IMR-90 (cell line): ENCODE results near the gene GRAMD4. TPM values are rescaled to one million over a fixed set of nuclear protein-coding genes. Genes with fewer than 3 reads are reported as not detected.

Experiments
- ATAC-seq: fragments of 200-7000 bp; cut with Tn5 transposase; 2 replicates; pipeline ENCODE4 v1.9.1; 2020; ENCODE audit warnings: low read depth, mild to moderate bottlenecking, moderate library complexity
- BruUV-seq: library from RNA; stranded (reverse); fragments of 400-500 nt; replicated peaks from 2 replicates; lab custom pipeline; 2021; lab: Mats Ljungman, UMichigan
- CTCF ChIA-PET: fragments of 300-600 bp; formaldehyde crosslinking; extraction: SDS; loops from one replicate; lab custom pipeline; 2021; ENCODE audit warnings: antibody characterized with exemption; lab: Yijun Ruan, JAX
- POLR2A ChIA-PET: fragments of 300-600 bp; sonication (Branson Sonifier 250); formaldehyde crosslinking; loops from one replicate; lab custom pipeline; 2022; ENCODE audit warnings: antibody characterized with exemption; ENCODE audit not compliant: unreplicated experiment; lab: Charles Lee
- DNase-seq: peaks from one replicate; pipeline ENCODE4 v3.0.0; 2013
- H2AFZ ChIP-seq: replicated peaks from 2 replicates; pipeline ENCODE3; 2013; ENCODE audit warnings: low read length, mild to moderate bottlenecking; ENCODE audit not compliant: poor library complexity
- H2AK5ac ChIP-seq: 2 replicates; pipeline ENCODE4 v1.6.1; 2013; ENCODE audit warnings: low read depth, low read length, inconsistent platforms
- H2AK9ac ChIP-seq: replicated peaks from 2 replicates; pipeline ENCODE3; 2013; ENCODE audit warnings: mild to moderate bottlenecking, low read depth, low read length, moderate library complexity; ENCODE audit not compliant: poor library complexity
- H2BK120ac ChIP-seq: 2 replicates; pipeline ENCODE4 v1.6.1; 2013; ENCODE audit warnings: low read depth, low read length, inconsistent platforms
- H2BK15ac ChIP-seq: 3 replicates; pipeline ENCODE4 v1.6.1; 2013; ENCODE audit warnings: low read depth, low read length, inconsistent platforms
- H2BK20ac ChIP-seq: 2 replicates; pipeline ENCODE4 v1.6.1; 2013; ENCODE audit warnings: low read depth, mild to moderate bottlenecking, inconsistent platforms, low read length, moderate library complexity
- H2BK5ac ChIP-seq: 2 replicates; pipeline ENCODE4 v1.6.1; 2013; ENCODE audit warnings: mild to moderate bottlenecking, low read depth, low read length, inconsistent platforms; ENCODE audit not compliant: poor library complexity, severe bottlenecking
- H3K14ac ChIP-seq: replicated peaks from 2 replicates; pipeline ENCODE4 v1.6.1; 2013; ENCODE audit warnings: low read depth, low read length, inconsistent platforms
- H3K18ac ChIP-seq: 2 replicates; pipeline ENCODE4 v1.6.1; 2013; ENCODE audit warnings: low read depth, low read length, control low read depth
- H3K23ac ChIP-seq: 2 replicates; pipeline ENCODE4 v1.6.1; 2013; ENCODE audit warnings: low read depth, low read length, inconsistent platforms
- H3K27ac ChIP-seq: 2 replicates; pipeline ENCODE4 v1.5.1; 2013; ENCODE audit warnings: mild to moderate bottlenecking, control low read depth, low read length; ENCODE audit not compliant: insufficient read depth
- H3K27me3 ChIP-seq: 2 replicates; pipeline ENCODE4 v1.6.1; 2013; ENCODE audit warnings: low read length; ENCODE audit not compliant: control insufficient read depth, insufficient read depth
- H3K36me3 ChIP-seq: 2 replicates; pipeline ENCODE4 v1.6.1; 2013; ENCODE audit warnings: low read length, mixed read lengths; ENCODE audit not compliant: control insufficient read depth, insufficient read depth
- H3K4ac ChIP-seq: 2 replicates; pipeline ENCODE4 v1.6.1; 2013; ENCODE audit warnings: low read depth, low read length, inconsistent platforms
- H3K4me1 ChIP-seq: 2 replicates; pipeline ENCODE4 v1.6.1; 2013; ENCODE audit warnings: low read length, mixed read lengths; ENCODE audit not compliant: control insufficient read depth, insufficient read depth
- H3K4me2 ChIP-seq: 2 replicates; pipeline ENCODE4 v1.6.1; 2013; ENCODE audit warnings: low read depth, mild to moderate bottlenecking, control low read depth, low read length, moderate library complexity
- H3K4me3 ChIP-seq: 2 replicates; pipeline ENCODE4 v1.5.1; 2013; ENCODE audit warnings: low read depth, mild to moderate bottlenecking, control low read depth, low read length, moderate library complexity; ENCODE audit not compliant: insufficient read depth
- H3K56ac ChIP-seq: 2 replicates; pipeline ENCODE4 v1.6.1; 2013; ENCODE audit warnings: low read length, inconsistent platforms; ENCODE audit not compliant: insufficient read depth; ENCODE audit errors: extremely low read depth
- H3K79me1 ChIP-seq, 2 experiments: 2 replicates each; pipeline ENCODE4 v1.6.1; 2013; ENCODE audit warnings: low read length in 2 of 2, inconsistent platforms in 1 of 2, low read depth in 1 of 2
- H3K9ac ChIP-seq: 2 replicates; pipeline ENCODE4 v1.6.1; 2013; ENCODE audit warnings: low read depth, low read length, control low read depth
- H3K9me1 ChIP-seq: 2 replicates; pipeline ENCODE4 v1.6.1; 2013; ENCODE audit warnings: low read length, inconsistent platforms; ENCODE audit not compliant: insufficient read depth
- H3K9me3 ChIP-seq: 2 replicates; pipeline ENCODE4 v1.6.1; 2013; ENCODE audit warnings: low read length; ENCODE audit not compliant: control insufficient read depth, insufficient read depth
- H4K20me1 ChIP-seq: 2 replicates; pipeline ENCODE4 v1.6.1; 2013; ENCODE audit warnings: low read length, inconsistent platforms; ENCODE audit not compliant: insufficient read depth
- H4K5ac ChIP-seq: 2 replicates; pipeline ENCODE4 v1.6.1; 2013; ENCODE audit warnings: mild to moderate bottlenecking, low read depth, low read length, control low read depth
- H4K8ac ChIP-seq, 2 experiments: 2 replicates each; pipeline ENCODE4 v1.6.1; 2013; ENCODE audit warnings: low read depth in 2 of 2, low read length in 2 of 2, control low read depth in 1 of 2, inconsistent platforms in 1 of 2
- H4K91ac ChIP-seq: 2 replicates; pipeline ENCODE4 v1.6.1; 2013; ENCODE audit warnings: low read depth, low read length, inconsistent platforms; ENCODE audit not compliant: insufficient read depth
- CEBPB ChIP-seq: IDR thresholded peaks from 2 replicates; pipeline ENCODE4 v1.6.1; 2012; ENCODE audit warnings: low read depth, low read length, improper control_type of control experiment
- NFE2L2 ChIP-seq: fragments of 150-350 bp; IDR thresholded peaks from 2 replicates; pipeline ENCODE4 v1.6.1; 2016; ENCODE audit warnings: low read depth, mild to moderate bottlenecking, low read length
- WGBS, 2 experiments: methylation state at CpG; one replicate each; pipeline versions ENCODE4 v1.1.5 to v1.1.7; 2013; ENCODE audit warnings: missing lambda C conversion rate in 2 of 2; ENCODE audit not compliant: insufficient read length in 1 of 2; ENCODE audit errors: extremely low coverage in 2 of 2; 5-methylcytosine and 5-hydroxymethylcytosine counted together
- dilution Hi-C: fragments of 300-500 bp; cut with HindIII; formaldehyde crosslinking; loops from one replicate; pipeline ENCODE4 v1.14.3; 2018; ENCODE audit warnings: low sequenced_read_pairs; ENCODE audit not compliant: unreplicated experiment
- in situ Hi-C: fragments of 300-500 bp; cut with MboI; formaldehyde crosslinking; loops from 3 replicates; pipeline ENCODE4 v1.14.3; 2019; ENCODE audit warnings: low sequenced_read_pairs, inconsistent platforms, mixed read lengths
- intact Hi-C: fragments of 100-400 bp; cut with micrococcal nuclease; formaldehyde crosslinking; loops from 2 replicates; pipeline ENCODE4 v1.10.0; 2022
- polyA plus RNA-seq, 3 experiments: library from polyadenylated mRNA; depleted of rRNA; stranded (reverse); fragments of >200 nt; gene quantifications; 2 replicates each; pipeline ENCODE4 v1.2.3, GENCODE V29; 2012; ENCODE audit warnings: low replicate concordance in 1 of 3
- total RNA-seq: library from RNA; depleted of rRNA; stranded (reverse); fragments of >200 nt; gene quantifications from 2 replicates; pipeline ENCODE4 v1.2.3, GENCODE V29; 2012

Gene GRAMD4
- total and polyA plus RNA-seq, 2 of the 4 experiments (the other 2 are of a cell fraction), result 2.7 to 5.8 TPM

- in situ Hi-C loops, result no loop called here
- dilution Hi-C loops, result no loop called here
Measured at GRCh38 chr22:46675479-46675878, 55.3 kb downstream of the GRAMD4 start.

More at GRCh38 chr22:46675479-46675878, 55.3 kb downstream of the GRAMD4 start:
- Histone ChIP-seq H3K79me1 (peaks cover 0 to 6% of the 10 kb centered on the region in 2 experiments; a peak in 1 of 4 replicates), H2BK20ac (no peak overlapping the region), H3K14ac (no peak overlapping the region), H3K9me1 (peaks cover 6% of the 10 kb centered on the region), H3K9me3 (no peaks in the 10 kb centered on the region), H3K56ac (no peak overlapping the region), H2BK15ac (no peak overlapping the region), H3K27ac (no peak overlapping the region), H3K4me2 (no peak overlapping the region), H3K4ac (no peak overlapping the region), H3K9ac (no peak overlapping the region), H4K5ac (no peak overlapping the region), H3K4me3 (no peak overlapping the region), H3K23ac (no peak overlapping the region), H2AFZ (no peak overlapping the region), H3K4me1 (peaks cover 14% of the 10 kb centered on the region), H4K20me1 (peaks cover 15% of the 10 kb centered on the region), H4K8ac (no peak overlapping the region), H2BK5ac (no peak overlapping the region), H3K27me3 (no peaks in the 10 kb centered on the region), H2AK5ac (no peak overlapping the region), H3K18ac (no peak overlapping the region), H2BK120ac (no peak overlapping the region), H4K91ac (no peak overlapping the region), H2AK9ac (no peak overlapping the region), H3K36me3 (peaks cover 51% of the 10 kb centered on the region; the same call in 1 of the 2 replicates)
- intact Hi-C loops, result loop anchor here (5.0 kb wide), 2 partner anchors 98 to 113 kb away; no protein-coding TSS in a partner anchor
- CTCF ChIA-PET, result no interaction called here
- POLR2A ChIA-PET, result no interaction called here
- DNase-seq (no peak), ATAC-seq (no peak)
- WGBS, 2 experiments, result 95% methylated on average over 11 of the region's 13 CpGs; no CpG with 5 or more reads in 1 of the 2 experiments
- no TSS peak for BruUV-seq
- TF ChIP-seq NFE2L2, result no peak
- TF ChIP-seq CEBPB, result no peak
